Measurements from ENCODE around the gene SUSD4. TPM values are rescaled to one million over a fixed set of nuclear protein-coding genes. Genes with fewer than 3 reads are reported as not detected.

The SUSD4 gene
- total and polyA plus RNA-seq, 2 of the 4 experiments (the other 2 are of a cell fraction) = 1.8 to 2.7 TPM

DNA sequence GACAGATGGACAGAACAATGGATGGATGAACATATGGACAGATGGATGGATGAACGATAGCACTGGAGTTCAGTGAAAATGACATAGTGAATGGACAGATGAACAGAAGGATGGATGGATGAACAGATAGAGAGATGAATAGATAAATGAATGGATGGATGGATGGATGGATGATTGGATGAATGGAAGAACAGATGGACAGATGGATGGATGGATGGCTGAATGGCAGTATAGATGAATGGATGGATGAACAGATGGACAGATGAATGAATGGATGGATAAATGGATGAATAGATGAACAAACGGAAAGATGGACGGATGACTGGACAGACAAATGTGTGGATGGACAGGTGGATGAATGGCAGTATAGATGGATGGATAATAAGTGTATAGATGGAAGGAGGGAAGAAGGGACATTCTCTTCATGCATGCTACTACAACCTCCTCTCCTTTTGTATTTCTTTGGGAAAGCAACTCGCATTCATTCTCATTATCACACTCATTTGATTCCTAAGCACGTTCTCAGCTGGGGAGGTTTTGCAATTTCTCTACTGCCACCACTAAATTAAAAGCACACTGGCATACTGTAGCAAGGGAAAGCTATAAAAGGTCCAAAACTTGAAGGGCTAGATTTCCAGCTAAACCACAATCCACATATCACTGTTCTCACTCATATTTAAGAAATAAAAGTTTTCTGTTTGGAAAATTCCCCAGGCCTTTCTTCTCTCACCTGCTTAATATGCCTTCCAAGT, 34.1 kb downstream of the SUSD4 start:
- Histone ChIP-seq H2AK9ac (replicated peaks; ENCODE audit: low read depth, low read length, poor library complexity) (no peak overlapping the region), H4K5ac (ENCODE audit: low read depth, low read length) (no peak overlapping the region), H3K36me3 (ENCODE audit: control insufficient read depth, insufficient read depth, low read length) (no peaks in the 10 kb centered on the region), H3K79me1 (ENCODE audit: low read depth in 1 of 2, low read length in 2 of 2) (no peaks in the 10 kb centered on the region), H3K4me3 (ENCODE audit: insufficient read depth, low read depth, low read length) (no peak overlapping the region), H2AK5ac (ENCODE audit: low read depth, low read length) (no peak overlapping the region), H4K8ac (ENCODE audit: low read depth in 2 of 2, low read length in 2 of 2) (no peak overlapping the region), H3K4ac (ENCODE audit: low read depth, low read length) (no peak overlapping the region), H2BK15ac (ENCODE audit: low read depth, low read length) (no peak overlapping the region), H2AFZ (replicated peaks; ENCODE audit: low read length, poor library complexity) (no peak overlapping the region), H3K18ac (ENCODE audit: low read depth, low read length) (no peak overlapping the region), H4K91ac (ENCODE audit: insufficient read depth, low read depth, low read length) (no peak overlapping the region), H2BK120ac (ENCODE audit: low read depth, low read length) (no peak overlapping the region), H2BK20ac (ENCODE audit: low read depth, low read length) (no peak overlapping the region), H3K4me1 (ENCODE audit: control insufficient read depth, insufficient read depth, low read length) (peaks cover 2% of the 10 kb centered on the region; the same call in 1 of the 2 replicates), H3K9me1 (ENCODE audit: insufficient read depth, low read length) (0 out of 2 replicates have a peak, but pooled peaks cover 2% of the 10 kb centered on the region), H3K56ac (ENCODE audit: extremely low read depth, insufficient read depth, low read length) (no peak overlapping the region), H3K4me2 (ENCODE audit: low read depth, low read length) (no peak overlapping the region), H3K9ac (ENCODE audit: low read depth, low read length) (no peak overlapping the region), H3K23ac (ENCODE audit: low read depth, low read length) (no peak overlapping the region), H3K14ac (replicated peaks; ENCODE audit: low read depth, low read length) (no peak overlapping the region), H3K9me3 (ENCODE audit: control insufficient read depth, insufficient read depth, low read length) (no peaks in the 10 kb centered on the region), H3K27ac (ENCODE audit: insufficient read depth, low read length) (no peak overlapping the region), H2BK5ac (ENCODE audit: low read depth, low read length, poor library complexity, severe bottlenecking) (no peak overlapping the region), H3K27me3 (ENCODE audit: control insufficient read depth, insufficient read depth, low read length) (peaks cover 11% of the 10 kb centered on the region), H4K20me1 (ENCODE audit: insufficient read depth, low read length) (no peaks in the 10 kb centered on the region)
- ATAC-seq (ENCODE audit: low read depth) (no peak), DNase-seq (no peak)
- ChIA-PET CTCF (no interaction called here), POLR2A (ENCODE audit: unreplicated experiment) (no interaction called here)
- in situ Hi-C loops (cut with MboI; ENCODE audit: low sequenced_read_pairs) = no loop called here
- 88% methylated on average over 3 of the region's 5 CpGs; no CpG with 5 or more reads in 1 of the 2 experiments for WGBS, 2 experiments (ENCODE audit: extremely low coverage in 2 of 2, insufficient read length in 1 of 2)
- intact Hi-C loops (cut with micrococcal nuclease) = no loop called here
- dilution Hi-C loops (cut with HindIII; ENCODE audit: low sequenced_read_pairs, unreplicated experiment) = no loop called here
- no TSS peak for BruUV-seq (replicated peaks)
- TF ChIP-seq, protein P1, sequence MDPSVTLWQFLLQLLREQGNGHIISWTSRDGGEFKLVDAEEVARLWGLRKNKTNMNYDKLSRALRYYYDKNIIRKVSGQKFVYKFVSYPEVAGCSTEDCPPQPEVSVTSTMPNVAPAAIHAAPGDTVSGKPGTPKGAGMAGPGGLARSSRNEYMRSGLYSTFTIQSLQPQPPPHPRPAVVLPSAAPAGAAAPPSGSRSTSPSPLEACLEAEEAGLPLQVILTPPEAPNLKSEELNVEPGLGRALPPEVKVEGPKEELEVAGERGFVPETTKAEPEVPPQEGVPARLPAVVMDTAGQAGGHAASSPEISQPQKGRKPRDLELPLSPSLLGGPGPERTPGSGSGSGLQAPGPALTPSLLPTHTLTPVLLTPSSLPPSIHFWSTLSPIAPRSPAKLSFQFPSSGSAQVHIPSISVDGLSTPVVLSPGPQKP (IDR thresholded peaks at IDR 0.05; ENCODE audit: borderline replicate concordance, low read depth, low read length) = no peak
- no peak for TF ChIP-seq MXI1 (IDR thresholded peaks at IDR 0.05; ENCODE audit: borderline replicate concordance, low read depth, low read length)
- no peak for TF ChIP-seq CHD1 (IDR thresholded peaks at IDR 0.05; ENCODE audit: low read depth, low read length)
- no peak for TF ChIP-seq CEBPB (IDR thresholded peaks at IDR 0.05; ENCODE audit: low read depth, low read length)
- TF ChIP-seq, protein P2, sequence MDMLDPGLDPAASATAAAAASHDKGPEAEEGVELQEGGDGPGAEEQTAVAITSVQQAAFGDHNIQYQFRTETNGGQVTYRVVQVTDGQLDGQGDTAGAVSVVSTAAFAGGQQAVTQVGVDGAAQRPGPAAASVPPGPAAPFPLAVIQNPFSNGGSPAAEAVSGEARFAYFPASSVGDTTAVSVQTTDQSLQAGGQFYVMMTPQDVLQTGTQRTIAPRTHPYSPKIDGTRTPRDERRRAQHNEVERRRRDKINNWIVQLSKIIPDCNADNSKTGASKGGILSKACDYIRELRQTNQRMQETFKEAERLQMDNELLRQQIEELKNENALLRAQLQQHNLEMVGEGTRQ (IDR thresholded peaks at IDR 0.05; ENCODE audit: low read depth, low read length) = no peak
